AG09309 (cell line): Measurements from ENCODE around the gene PTPRT.

Source experiments
- DNase-seq: peaks from one replicate; pipeline ENCODE4 v3.0.0-alpha.2; 2010; ENCODE audit warnings: low read depth
- H3K4me3 ChIP-seq: 2 replicates; pipeline ENCODE4 v1.5.1; 2011; ENCODE audit warnings: mild to moderate bottlenecking, low read depth, low read length, moderate library complexity; ENCODE audit not compliant: control insufficient read depth
- TF ChIP-seq, protein P1 (sequence below): IDR thresholded peaks from 2 replicates; pipeline ENCODE4 v1.5.1; 2011; ENCODE audit warnings: mild to moderate bottlenecking, low read depth, low read length, inconsistent platforms; ENCODE audit not compliant: insufficient read depth, control insufficient read depth; ENCODE audit errors: missing control alignments

PTPRT gene

DNA sequence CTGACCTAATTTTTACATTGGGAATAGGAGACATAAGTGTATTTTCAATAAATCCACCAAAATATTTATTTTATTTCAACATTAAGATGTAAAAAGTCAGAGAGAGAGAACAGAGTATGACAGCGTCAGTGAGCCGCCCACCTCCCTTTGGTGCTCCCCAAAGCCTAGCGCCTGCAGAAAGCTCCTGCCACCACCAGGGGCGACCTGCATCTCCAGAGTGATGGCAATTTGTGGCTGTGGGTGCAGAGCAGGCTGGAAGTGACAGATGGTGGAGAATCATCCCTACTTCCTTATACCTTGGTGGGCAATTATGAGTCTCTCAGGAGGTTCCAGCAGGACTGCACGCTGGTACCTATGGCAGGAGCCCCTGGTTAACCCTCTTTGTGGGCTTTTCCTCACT lies 87.3 kb downstream of the PTPRT start:
- DNase-seq = no peak
- no peak overlapping the region for H3K4me3 ChIP-seq
- TF ChIP-seq, protein P1, sequence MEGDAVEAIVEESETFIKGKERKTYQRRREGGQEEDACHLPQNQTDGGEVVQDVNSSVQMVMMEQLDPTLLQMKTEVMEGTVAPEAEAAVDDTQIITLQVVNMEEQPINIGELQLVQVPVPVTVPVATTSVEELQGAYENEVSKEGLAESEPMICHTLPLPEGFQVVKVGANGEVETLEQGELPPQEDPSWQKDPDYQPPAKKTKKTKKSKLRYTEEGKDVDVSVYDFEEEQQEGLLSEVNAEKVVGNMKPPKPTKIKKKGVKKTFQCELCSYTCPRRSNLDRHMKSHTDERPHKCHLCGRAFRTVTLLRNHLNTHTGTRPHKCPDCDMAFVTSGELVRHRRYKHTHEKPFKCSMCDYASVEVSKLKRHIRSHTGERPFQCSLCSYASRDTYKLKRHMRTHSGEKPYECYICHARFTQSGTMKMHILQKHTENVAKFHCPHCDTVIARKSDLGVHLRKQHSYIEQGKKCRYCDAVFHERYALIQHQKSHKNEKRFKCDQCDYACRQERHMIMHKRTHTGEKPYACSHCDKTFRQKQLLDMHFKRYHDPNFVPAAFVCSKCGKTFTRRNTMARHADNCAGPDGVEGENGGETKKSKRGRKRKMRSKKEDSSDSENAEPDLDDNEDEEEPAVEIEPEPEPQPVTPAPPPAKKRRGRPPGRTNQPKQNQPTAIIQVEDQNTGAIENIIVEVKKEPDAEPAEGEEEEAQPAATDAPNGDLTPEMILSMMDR = no peak

DNA sequence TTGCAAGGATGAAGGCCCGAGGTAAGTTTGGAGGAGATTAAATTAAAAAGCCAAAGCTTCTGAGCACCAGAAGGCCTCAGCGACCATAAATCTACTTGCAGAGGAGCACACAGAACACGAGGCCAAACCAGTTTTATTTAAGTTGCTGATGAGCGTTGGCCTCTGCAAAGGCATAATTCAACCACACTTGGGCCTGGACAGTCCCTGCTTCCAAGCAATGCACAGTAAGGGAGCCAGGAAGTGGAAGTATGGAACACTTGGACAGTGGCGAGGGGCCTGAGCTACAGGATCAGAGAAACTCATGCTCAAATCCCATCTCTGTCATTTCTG lies 92.8 kb downstream of the PTPRT start:
- no peak overlapping the region for H3K4me3 ChIP-seq
- no peak for DNase-seq
- TF ChIP-seq, protein P1 = no peak

DNA sequence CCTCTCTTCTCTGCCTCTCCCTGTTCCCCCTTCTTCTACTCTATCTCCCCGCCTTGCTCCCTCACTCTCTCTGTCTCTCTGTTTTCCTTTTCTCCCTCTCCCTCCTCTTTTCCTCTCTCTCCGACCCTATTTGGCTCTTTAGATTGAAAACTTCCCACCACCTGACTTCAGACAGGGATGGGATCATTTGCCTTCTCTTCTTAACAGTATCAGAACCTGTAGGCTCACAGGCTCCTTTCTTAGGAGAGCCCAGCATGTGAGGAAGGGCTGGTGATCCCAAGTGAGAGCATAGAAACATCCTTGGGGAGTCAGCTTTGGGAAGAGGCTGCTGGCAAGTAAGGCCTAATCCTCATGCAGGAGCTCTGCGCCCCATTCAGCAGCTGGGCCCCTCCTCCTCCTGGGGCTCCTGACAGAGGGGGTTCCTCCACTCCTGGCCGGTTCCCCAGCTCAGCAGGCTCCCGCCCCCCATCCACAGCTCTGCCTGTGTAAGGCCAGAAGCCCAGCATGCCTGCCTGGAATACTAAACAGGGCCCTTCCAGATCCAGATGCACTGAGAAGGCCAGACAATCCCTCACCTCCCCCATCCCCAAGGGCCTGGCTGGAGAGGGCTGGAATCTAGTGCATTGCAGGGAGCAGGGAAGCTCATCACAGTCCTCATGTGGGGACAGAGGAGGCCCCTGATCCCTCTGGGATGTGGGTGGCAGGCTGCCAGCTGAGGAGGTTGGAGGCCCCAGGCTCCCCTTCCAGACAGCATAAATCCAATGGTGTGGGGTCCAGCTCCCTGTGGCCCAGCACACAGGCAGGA lies 93.4 kb downstream of the PTPRT start:
- H3K4me3 ChIP-seq = no peak overlapping the region
- TF ChIP-seq, protein P1 = no peak
- DNase-seq = no peak

DNA sequence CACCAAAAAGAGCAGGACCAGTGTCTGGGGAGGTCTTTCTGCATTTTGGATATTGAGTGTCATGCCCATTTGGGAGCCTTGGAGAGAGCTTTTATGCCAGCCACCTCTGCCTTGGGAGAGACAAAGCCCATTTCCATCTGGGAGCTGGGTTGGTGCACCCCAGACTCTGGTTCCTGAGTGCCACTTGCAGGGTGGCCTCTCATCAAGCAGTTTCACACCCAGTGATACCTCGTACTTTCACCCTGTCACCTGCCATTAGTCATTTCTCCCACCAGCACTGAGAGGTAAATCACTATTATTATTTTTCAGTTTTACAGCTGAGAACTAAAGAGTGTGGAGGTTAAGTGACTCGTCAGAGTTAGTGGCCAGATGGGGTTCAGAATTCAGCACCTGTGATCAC lies 94.7 kb downstream of the PTPRT start:
- no peak for DNase-seq
- no peak overlapping the region for H3K4me3 ChIP-seq
- TF ChIP-seq, protein P1 = no peak

DNA sequence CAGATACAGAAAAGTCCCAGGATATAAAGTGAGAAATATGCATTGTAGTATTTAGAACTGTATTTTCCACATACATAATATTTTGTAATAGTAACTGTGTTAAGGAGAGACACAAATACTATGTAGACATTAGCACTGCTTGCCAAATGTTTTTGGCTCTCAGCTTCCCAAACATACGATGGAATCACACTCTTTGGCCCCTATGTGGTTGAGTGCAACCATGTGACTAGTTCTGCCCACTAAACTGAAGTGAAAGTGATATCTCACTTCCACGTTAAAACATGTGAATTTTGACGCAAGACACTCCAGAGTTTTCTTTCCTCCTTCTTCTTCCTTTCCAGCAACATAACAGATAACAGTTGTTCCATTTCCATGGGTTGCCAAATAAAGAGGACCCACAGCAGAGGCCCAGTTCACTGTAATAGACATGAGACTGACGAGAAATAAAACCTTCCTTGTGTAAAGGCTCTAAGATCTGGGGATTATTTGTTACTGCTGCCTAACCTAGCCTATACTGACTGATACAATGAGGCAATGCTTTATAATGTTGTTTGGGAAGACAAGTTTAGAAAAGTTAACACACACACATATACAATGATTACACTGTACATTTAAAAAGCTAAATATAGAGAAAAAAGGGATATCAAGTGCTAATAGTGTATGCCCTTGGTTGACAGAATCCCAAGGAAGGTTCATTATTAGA lies 97.2 kb downstream of the PTPRT start:
- TF ChIP-seq, protein P1 = no peak
- no peak overlapping the region for H3K4me3 ChIP-seq
- no peak for DNase-seq

DNA sequence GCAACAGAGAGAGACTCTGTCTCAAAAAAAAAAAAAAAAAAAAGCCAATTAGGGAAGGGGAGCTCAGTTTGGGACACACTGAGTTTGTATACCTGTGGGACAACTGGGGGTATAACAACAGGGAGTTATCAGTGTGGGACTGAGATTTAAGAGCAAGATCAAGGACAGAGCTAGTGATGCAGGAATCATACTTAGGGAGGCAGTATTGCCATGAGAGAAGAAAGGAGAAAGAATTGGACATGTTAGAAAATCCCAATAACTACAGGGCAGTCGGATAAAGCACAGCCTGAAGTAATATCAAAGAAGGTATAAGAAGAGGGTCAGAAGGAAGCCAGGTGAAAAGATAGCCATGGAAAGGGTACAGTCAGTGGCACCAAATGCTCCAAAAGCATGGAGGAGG lies 121.2 kb downstream of the PTPRT start:
- H3K4me3 ChIP-seq = no peak overlapping the region
- TF ChIP-seq, protein P1 = no peak
- DNase-seq = no peak
